Measurements from ENCODE around the gene DOC2A. TPM values are rescaled to one million over a fixed set of nuclear protein-coding genes. Genes with fewer than 3 reads are reported as not detected.

Gene DOC2A
- total RNA-seq, 1 experiment from 2014 or later, result 3.2 TPM

GRCh38 chr16:29983420-29984136, 27.2 kb downstream of the DOC2A start:
- no TSS peak for BruUV-seq (replicated peaks)
- TF ChIP-seq EZH2 (IDR thresholded peaks at IDR 0.05; ENCODE audit: borderline replicate concordance, low read depth, low read length, poor library complexity, severe bottlenecking), result no peak
- no peak for TF ChIP-seq CTCF (conservative IDR thresholded peaks at IDR 0.05; ENCODE audit: low read depth, low read length)
- H3K4me3 ChIP-seq (ENCODE audit: low read depth, low read length, poor library complexity, severe bottlenecking), result no peak overlapping the region
- H3K4me1 ChIP-seq (ENCODE audit: insufficient read depth, low read length, poor library complexity, severe bottlenecking), result no peaks in the 10 kb centered on the region
- POLR2A ChIA-PET (ENCODE audit: low non-redundant PET), result no interaction called here
- no peaks in the 10 kb centered on the region for H3K9me3 ChIP-seq (ENCODE audit: low read depth, low read length, poor library complexity, severe bottlenecking)
- no peak overlapping the region for H3K27ac ChIP-seq (ENCODE audit: low read depth, low read length, poor library complexity, severe bottlenecking)
- no peak for DNase-seq (ENCODE audit: low spot score)
- CTCF ChIA-PET, result no interaction called here
- H3K27me3 ChIP-seq (replicated peaks; ENCODE audit: insufficient read depth, low read depth, low read length, poor library complexity), result no peaks in the 10 kb centered on the region
- intact Hi-C loops (cut with micrococcal nuclease; ENCODE audit: unreplicated experiment), result no loop called here
- peaks cover 99% of the 10 kb centered on the region for H3K36me3 ChIP-seq (ENCODE audit: insufficient read depth, low read length, poor library complexity, severe bottlenecking)

GRCh38 chr16:29982560-29983419, 28.0 kb downstream of the DOC2A start:
- H3K9me3 ChIP-seq (ENCODE audit: low read depth, low read length, poor library complexity, severe bottlenecking), result no peaks in the 10 kb centered on the region
- TF ChIP-seq EZH2 (IDR thresholded peaks at IDR 0.05; ENCODE audit: borderline replicate concordance, low read depth, low read length, poor library complexity, severe bottlenecking) (no peak), CTCF (conservative IDR thresholded peaks at IDR 0.05; ENCODE audit: low read depth, low read length) (no peak)
- no peak overlapping the region for H3K27ac ChIP-seq (ENCODE audit: low read depth, low read length, poor library complexity, severe bottlenecking)
- DNase-seq (ENCODE audit: low spot score), result no peak
- POLR2A ChIA-PET (ENCODE audit: low non-redundant PET), result no interaction called here
- no peak overlapping the region for H3K4me3 ChIP-seq (ENCODE audit: low read depth, low read length, poor library complexity, severe bottlenecking)
- CTCF ChIA-PET, result no interaction called here
- no peaks in the 10 kb centered on the region for H3K27me3 ChIP-seq (replicated peaks; ENCODE audit: insufficient read depth, low read depth, low read length, poor library complexity)
- no peaks in the 10 kb centered on the region for H3K4me1 ChIP-seq (ENCODE audit: insufficient read depth, low read length, poor library complexity, severe bottlenecking)
- BruUV-seq (replicated peaks), result no TSS peak
- H3K36me3 ChIP-seq (ENCODE audit: insufficient read depth, low read length, poor library complexity, severe bottlenecking), result peaks cover 99% of the 10 kb centered on the region
- intact Hi-C loops (cut with micrococcal nuclease; ENCODE audit: unreplicated experiment), result no loop called here

GRCh38 chr16:29978564-29979270, 32.1 kb downstream of the DOC2A start:
- no peak overlapping the region for H3K27ac ChIP-seq (ENCODE audit: low read depth, low read length, poor library complexity, severe bottlenecking)
- no peak for TF ChIP-seq CTCF (conservative IDR thresholded peaks at IDR 0.05; ENCODE audit: low read depth, low read length)
- no peak for TF ChIP-seq EZH2 (IDR thresholded peaks at IDR 0.05; ENCODE audit: borderline replicate concordance, low read depth, low read length, poor library complexity, severe bottlenecking)
- CTCF ChIA-PET, result no interaction called here
- H3K9me3 ChIP-seq (ENCODE audit: low read depth, low read length, poor library complexity, severe bottlenecking), result no peaks in the 10 kb centered on the region
- BruUV-seq (replicated peaks), result no TSS peak
- POLR2A ChIA-PET (ENCODE audit: low non-redundant PET), result no interaction called here
- no peaks in the 10 kb centered on the region for H3K27me3 ChIP-seq (replicated peaks; ENCODE audit: insufficient read depth, low read depth, low read length, poor library complexity)
- DNase-seq (ENCODE audit: low spot score), result no peak
- intact Hi-C loops (cut with micrococcal nuclease; ENCODE audit: unreplicated experiment), result no loop called here
- peaks cover 16% of the 10 kb centered on the region for H3K4me1 ChIP-seq (ENCODE audit: insufficient read depth, low read length, poor library complexity, severe bottlenecking)
- no peak overlapping the region for H3K4me3 ChIP-seq (ENCODE audit: low read depth, low read length, poor library complexity, severe bottlenecking)
- H3K36me3 ChIP-seq (ENCODE audit: insufficient read depth, low read length, poor library complexity, severe bottlenecking), result peaks cover 64% of the 10 kb centered on the region

Measured in A673 (cell line).